ENCODE measurements around the gene VAMP4.
A peak's percentile ranks its signal among the peaks of the same experiment; 100 is the strongest.

The VAMP4 gene

GRCh38 chr1:171654201-171654941 is 87.5 kb downstream of the VAMP4 start:
- no peak for TF ChIP-seq CTCF (conservative IDR thresholded peaks at IDR 0.05; ENCODE audit: low read depth, low read length)
- DNase-seq (ENCODE audit: low read depth) = peak; percentile 54
- H3K4me3 ChIP-seq (ENCODE audit: low read depth, low read length) = no peak overlapping the region

- DNase-seq (ENCODE audit: low read depth) = no peak
- TF ChIP-seq CTCF (conservative IDR thresholded peaks at IDR 0.05; ENCODE audit: low read depth, low read length) = no peak
- H3K4me3 ChIP-seq (ENCODE audit: low read depth, low read length) = no peak overlapping the region
These were observed 88.1 kb downstream of the VAMP4 start for GRCh38 chr1:171653796-171654195.

- no peak within 1 kb of the TSS for H3K4me3 ChIP-seq (ENCODE audit: low read depth, low read length)
- no peak for TF ChIP-seq CTCF (conservative IDR thresholded peaks at IDR 0.05; ENCODE audit: low read depth, low read length)
- DNase-seq (ENCODE audit: low read depth) = no peak
These were observed 89.5 kb downstream of the VAMP4 start, which contains the start of gene MYOC for GRCh38 chr1:171652234-171652822. Gene MYOC, minus strand, starts transcription at chr1:171652688. Its CDS starts 77 bp downstream, at chr1:171652611.
